DOHH2 (cell line): Measurements from ENCODE around the gene PPFIA2.

ENCODE experiments used
- EZH2phosphoT487 ChIP-seq: fragments of 200-600 bp; sonication (generic); IDR thresholded peaks from 2 replicates; pipeline ENCODE4 v1.6.1; 2017; ENCODE audit warnings: borderline replicate concordance, mild to moderate bottlenecking, antibody characterized with exemption, low read length, moderate library complexity, mixed read lengths
- TF ChIP-seq, protein P1 (sequence below): fragments of 200-600 bp; sonication (generic); IDR thresholded peaks from one replicate; pipeline ENCODE4 v1.5.1; 2014; ENCODE audit warnings: antibody characterized with exemption, mild to moderate bottlenecking, low read depth, low read length; ENCODE audit not compliant: poor library complexity, severe bottlenecking

DNA sequence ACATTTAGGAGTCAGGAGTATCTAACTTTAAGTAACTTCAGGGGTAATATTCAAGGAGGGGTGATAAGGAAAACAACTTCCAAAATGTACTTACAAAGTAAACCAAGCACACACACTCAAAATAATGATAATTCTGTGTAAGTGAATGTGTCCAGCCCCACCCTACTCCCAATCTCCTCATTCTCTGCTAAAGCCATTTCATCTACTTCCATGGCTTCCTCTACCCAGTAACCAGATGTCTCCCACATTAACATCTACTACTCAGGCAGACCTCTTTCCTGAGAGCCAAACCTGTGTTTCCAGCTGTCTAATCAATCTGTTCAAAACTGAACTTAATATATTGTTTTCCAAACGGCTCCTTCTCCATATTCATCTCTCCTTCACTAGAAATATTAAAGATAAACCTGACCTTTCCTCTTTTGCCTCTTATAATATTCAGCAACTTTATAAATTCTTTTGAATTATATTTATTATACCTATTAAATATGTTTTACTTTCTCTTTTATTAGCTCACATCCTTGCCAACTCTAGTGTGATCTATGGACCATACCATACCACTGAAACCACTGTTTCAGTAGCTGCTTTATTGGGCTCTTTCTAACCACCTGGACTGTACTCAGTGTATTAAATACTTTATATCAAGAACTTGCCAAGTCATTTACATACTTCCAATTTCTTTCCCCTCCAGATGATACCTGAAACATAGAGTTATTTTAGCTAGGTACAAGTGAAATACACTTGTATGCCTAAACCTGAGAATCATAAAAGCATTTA is 170.7 kb downstream of the PPFIA2 start:
- TF ChIP-seq, protein P1, sequence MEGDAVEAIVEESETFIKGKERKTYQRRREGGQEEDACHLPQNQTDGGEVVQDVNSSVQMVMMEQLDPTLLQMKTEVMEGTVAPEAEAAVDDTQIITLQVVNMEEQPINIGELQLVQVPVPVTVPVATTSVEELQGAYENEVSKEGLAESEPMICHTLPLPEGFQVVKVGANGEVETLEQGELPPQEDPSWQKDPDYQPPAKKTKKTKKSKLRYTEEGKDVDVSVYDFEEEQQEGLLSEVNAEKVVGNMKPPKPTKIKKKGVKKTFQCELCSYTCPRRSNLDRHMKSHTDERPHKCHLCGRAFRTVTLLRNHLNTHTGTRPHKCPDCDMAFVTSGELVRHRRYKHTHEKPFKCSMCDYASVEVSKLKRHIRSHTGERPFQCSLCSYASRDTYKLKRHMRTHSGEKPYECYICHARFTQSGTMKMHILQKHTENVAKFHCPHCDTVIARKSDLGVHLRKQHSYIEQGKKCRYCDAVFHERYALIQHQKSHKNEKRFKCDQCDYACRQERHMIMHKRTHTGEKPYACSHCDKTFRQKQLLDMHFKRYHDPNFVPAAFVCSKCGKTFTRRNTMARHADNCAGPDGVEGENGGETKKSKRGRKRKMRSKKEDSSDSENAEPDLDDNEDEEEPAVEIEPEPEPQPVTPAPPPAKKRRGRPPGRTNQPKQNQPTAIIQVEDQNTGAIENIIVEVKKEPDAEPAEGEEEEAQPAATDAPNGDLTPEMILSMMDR, result no peak
- TF ChIP-seq EZH2phosphoT487, result no peak
